Fibroblast of lung (primary cell): Measurements from ENCODE around the gene WASL. TPM values are rescaled to one million over a fixed set of nuclear protein-coding genes. Genes with fewer than 3 reads are reported as not detected.

Experiments
- DNase-seq, 2 donors: peaks; one replicate each; pipeline versions ENCODE4 v3.0.0 to v3.0.0-alpha.2; 2010; ENCODE audit warnings: low read depth in 2 of 2
- H2AFZ ChIP-seq: 2 replicates; pipeline ENCODE4 v1.5.1; 2012; ENCODE audit warnings: low read length, control low read depth, inconsistent platforms
- H3K27ac ChIP-seq: 2 replicates; pipeline ENCODE4 v1.5.1; 2011; ENCODE audit warnings: low read length, control low read depth; ENCODE audit not compliant: insufficient read depth
- H3K27me3 ChIP-seq: 2 replicates; pipeline ENCODE4 v1.5.1; 2011; ENCODE audit warnings: mild to moderate bottlenecking, low read length; ENCODE audit not compliant: control insufficient read depth, insufficient read depth
- H3K36me3 ChIP-seq: 2 replicates; pipeline ENCODE4 v1.5.1; 2011; ENCODE audit warnings: low read length; ENCODE audit not compliant: control insufficient read depth, insufficient read depth
- H3K4me1 ChIP-seq: 2 replicates; pipeline ENCODE4 v1.5.1; 2011; ENCODE audit warnings: low read length; ENCODE audit not compliant: control insufficient read depth, insufficient read depth; ENCODE audit errors: extremely low read depth
- H3K4me2 ChIP-seq: 2 replicates; pipeline ENCODE4 v1.5.1; 2011; ENCODE audit warnings: low read length, control low read depth; ENCODE audit not compliant: insufficient read depth; ENCODE audit errors: extremely low read depth
- H3K4me3 ChIP-seq, 4 experiments: fragments of 200-600 bp in 1 of 4; sonication (generic) in 1 of 4; replicated peaks in 1 of 4; 2 replicates each; pipeline ENCODE4 v1.5.1; 2011 to 2016; ENCODE audit warnings: low read length in 4 of 4, low read depth in 3 of 4, mild to moderate bottlenecking in 3 of 4, control low read depth in 2 of 4, inconsistent platforms in 1 of 4, mixed read lengths in 1 of 4; ENCODE audit not compliant: insufficient read depth in 1 of 4; ENCODE audit errors: control extremely low read depth in 1 of 4
- H3K79me2 ChIP-seq: 2 replicates; pipeline ENCODE4 v1.5.1; 2012; ENCODE audit warnings: mild to moderate bottlenecking, low read length, inconsistent platforms; ENCODE audit not compliant: control insufficient read depth, insufficient read depth
- H3K9ac ChIP-seq: 2 replicates; pipeline ENCODE4 v1.5.1; 2011; ENCODE audit warnings: mild to moderate bottlenecking, low read length, control low read depth; ENCODE audit not compliant: insufficient read depth
- H3K9me3 ChIP-seq: 2 replicates; pipeline ENCODE4 v1.5.1; 2012; ENCODE audit warnings: low read depth, low read length; ENCODE audit not compliant: control insufficient read depth, insufficient read depth
- H4K20me1 ChIP-seq: 2 replicates; pipeline ENCODE4 v1.5.1; 2011; ENCODE audit warnings: low read length; ENCODE audit not compliant: control insufficient read depth, insufficient read depth; ENCODE audit errors: extremely low read depth
- CTCF ChIP-seq, 2 donors: IDR thresholded peaks in 1 of 2; conservative IDR thresholded peaks in 1 of 2; 1 replicate in 1 of 2; 2 replicates in 1 of 2; pipeline ENCODE4 v1.5.1; 2011 to 2012; ENCODE audit warnings: low read length in 2 of 2, control low read depth in 1 of 2, inconsistent platforms in 1 of 2, low read depth in 1 of 2, mild to moderate bottlenecking in 1 of 2
- EZH2 ChIP-seq: IDR thresholded peaks from 2 replicates; pipeline ENCODE4 v1.5.1; 2012; ENCODE audit warnings: low read length, control low read depth, mild to moderate bottlenecking; ENCODE audit errors: missing control alignments
- polyA plus RNA-seq, 2 donors: library from polyadenylated mRNA; depleted of rRNA in 1 of 2; stranded (reverse) in 1 of 2; unstranded in 1 of 2; fragments of >200 nt; gene quantifications; 2 replicates each; pipeline ENCODE4 v1.2.1, GENCODE V29; 2011 to 2012; ENCODE audit warnings: missing spikeins in 1 of 2
- total RNA-seq: library from RNA; depleted of rRNA; stranded (reverse); fragments of >200 nt; gene quantifications from 2 replicates; pipeline ENCODE4 v1.2.1, GENCODE V29; 2014

Gene WASL
- total and polyA plus RNA-seq, 2 donors (not counting 1 experiment from before 2014, with no cell fraction given) = 15.4 to 21.0 TPM

DNA sequence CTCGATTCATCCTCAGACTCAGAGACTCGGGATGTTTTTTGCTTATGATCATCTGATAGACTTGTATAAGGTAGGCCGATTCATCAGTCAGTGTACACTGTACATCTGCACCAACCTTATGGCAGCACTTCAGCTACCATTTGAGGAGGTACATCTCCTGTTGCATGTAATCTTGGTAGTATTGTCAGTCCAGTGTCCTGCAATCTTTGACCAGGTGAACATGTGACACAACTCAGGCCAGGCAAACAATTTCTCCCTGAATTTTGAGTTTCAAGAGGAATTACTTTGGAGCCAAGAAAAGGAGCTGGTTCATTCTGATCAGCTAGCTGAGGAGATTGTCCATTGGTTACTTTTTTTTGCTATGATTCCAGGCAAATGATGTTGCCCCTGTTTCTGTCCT, 19.7 kb upstream of the WASL start:
- H3K27me3 ChIP-seq = no peaks in the 10 kb centered on the region
- no peak overlapping the region for H3K4me2 ChIP-seq
- no peaks in the 10 kb centered on the region for H3K4me1 ChIP-seq
- DNase-seq = no peak
- TF ChIP-seq CTCF (conservative IDR thresholded peaks at IDR 0.05 in 1 of 2, IDR thresholded peaks at IDR 0.05 in 1 of 2; ENCODE audit: low read depth in 1 of 2, low read length in 2 of 2) (no peak), EZH2 (no peak)
- H2AFZ ChIP-seq = no peak overlapping the region
- no peaks in the 10 kb centered on the region for H3K79me2 ChIP-seq
- no peaks in the 10 kb centered on the region for H3K36me3 ChIP-seq
- H3K27ac ChIP-seq = no peak overlapping the region
- no peaks in the 10 kb centered on the region for H3K9me3 ChIP-seq
- H4K20me1 ChIP-seq = peaks cover 2% of the 10 kb centered on the region
- no peak overlapping the region for H3K4me3 ChIP-seq
- no peak overlapping the region for H3K9ac ChIP-seq

GRCh38 chr7:123763191-123763661, 14.4 kb upstream of the WASL start:
- no peak overlapping the region for H3K9ac ChIP-seq
- H3K4me1 ChIP-seq = no peaks in the 10 kb centered on the region
- TF ChIP-seq EZH2 (no peak), CTCF (conservative IDR thresholded peaks at IDR 0.05 in 1 of 2, IDR thresholded peaks at IDR 0.05 in 1 of 2; ENCODE audit: low read depth in 1 of 2, low read length in 2 of 2) (no peak)
- H3K4me2 ChIP-seq = no peak overlapping the region
- DNase-seq = no peak
- no peak overlapping the region for H3K27ac ChIP-seq
- no peak overlapping the region for H3K4me3 ChIP-seq
- H3K79me2 ChIP-seq = no peaks in the 10 kb centered on the region
- H2AFZ ChIP-seq = no peak overlapping the region
- no peaks in the 10 kb centered on the region for H3K27me3 ChIP-seq
- H4K20me1 ChIP-seq = no peaks in the 10 kb centered on the region
- H3K36me3 ChIP-seq = no peaks in the 10 kb centered on the region
- H3K9me3 ChIP-seq = no peaks in the 10 kb centered on the region

DNA sequence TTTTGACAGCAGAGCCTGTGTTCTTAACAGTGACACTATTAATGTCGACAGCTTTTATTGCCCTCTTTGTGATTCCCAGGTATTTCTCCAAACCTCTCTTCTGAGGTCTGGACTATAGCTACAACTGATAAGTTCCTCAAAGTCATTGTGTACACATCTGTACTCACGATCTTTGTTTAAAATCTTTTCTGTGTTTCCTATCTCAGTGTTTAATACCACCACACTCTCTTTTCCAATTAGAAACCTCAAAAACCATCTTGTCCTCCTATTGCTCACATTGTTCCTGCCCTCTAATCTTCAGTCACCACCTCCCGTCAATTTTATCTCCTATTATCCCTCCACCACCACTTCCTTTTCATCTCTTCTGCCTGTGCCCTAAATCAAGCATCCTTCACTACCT, 12.9 kb upstream of the WASL start:
- Histone ChIP-seq H3K9ac (no peak overlapping the region), H3K27ac (no peak overlapping the region), H3K4me2 (no peak overlapping the region), H3K79me2 (no peaks in the 10 kb centered on the region), H3K4me1 (no peaks in the 10 kb centered on the region), H3K4me3 (no peak overlapping the region), H4K20me1 (no peaks in the 10 kb centered on the region), H3K36me3 (no peaks in the 10 kb centered on the region), H3K27me3 (no peaks in the 10 kb centered on the region), H3K9me3 (no peaks in the 10 kb centered on the region), H2AFZ (no peak overlapping the region)
- no peak for TF ChIP-seq EZH2
- TF ChIP-seq CTCF (conservative IDR thresholded peaks at IDR 0.05 in 1 of 2, IDR thresholded peaks at IDR 0.05 in 1 of 2; ENCODE audit: low read depth in 1 of 2, low read length in 2 of 2) = no peak
- DNase-seq = no peak
